Measurements from ENCODE around the gene KIAA2012. TPM values are rescaled to one million over a fixed set of nuclear protein-coding genes. Genes with fewer than 3 reads are reported as not detected.

Gene KIAA2012
- total and polyA plus RNA-seq, 2 donors (not counting 1 experiment from before 2014, with no cell fraction given), result not detected

DNA sequence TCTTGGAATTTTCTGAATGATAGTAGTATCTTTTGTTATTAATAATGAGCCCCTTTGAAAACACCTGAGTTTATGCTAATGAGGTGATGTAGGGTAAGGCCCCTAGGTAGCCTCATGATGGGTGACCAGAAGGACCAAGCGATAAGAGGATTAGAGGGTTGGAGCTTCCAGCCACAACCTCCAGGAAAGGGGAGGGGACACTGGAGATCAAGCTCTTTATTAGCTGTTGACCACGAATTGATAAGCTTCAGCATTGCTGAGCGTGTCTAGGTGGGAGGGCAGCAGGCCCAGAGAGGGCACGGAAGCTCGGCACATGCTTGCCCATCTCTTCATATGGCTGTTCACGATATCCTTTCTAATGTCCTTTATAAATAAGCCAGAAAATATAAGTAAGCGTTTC lies 39.0 kb downstream of the KIAA2012 start:
- Histone ChIP-seq H3K79me2 (ENCODE audit: control insufficient read depth, insufficient read depth, low read length) (no peaks in the 10 kb centered on the region), H3K4me2 (replicated peaks; ENCODE audit: low read depth, low read length, poor library complexity, severe bottlenecking) (no peak overlapping the region), H3K4me1 (ENCODE audit: control insufficient read depth in 2 of 2, insufficient read depth in 2 of 2, low read length in 2 of 2) (no peaks in the 10 kb centered on the region), H3K9me3 (ENCODE audit: control extremely low read depth in 1 of 3, control insufficient read depth in 2 of 3, insufficient read depth in 1 of 3, low read length in 2 of 3) (peaks cover 0 to 3% (median 0%) of the 10 kb centered on the region in 3 donors), H3K36me3 (replicated peaks in 1 of 2; ENCODE audit: control extremely low read depth in 1 of 2, control insufficient read depth in 1 of 2, extremely low read depth in 1 of 2, insufficient read depth in 2 of 2, low read length in 1 of 2) (no peaks in the 10 kb centered on the region), H4K20me1 (ENCODE audit: control insufficient read depth, insufficient read depth, low read length, poor library complexity, severe bottlenecking) (no peaks in the 10 kb centered on the region), H3K4me3 (ENCODE audit: control extremely low read depth in 1 of 5, extremely low read depth in 1 of 5, insufficient read depth in 1 of 5, low read depth in 2 of 5, low read length in 4 of 5) (no peak overlapping the region), H3K9ac (ENCODE audit: low read length) (no peak overlapping the region), H3K27ac (ENCODE audit: low read length in 2 of 2) (no peak overlapping the region), H2AFZ (ENCODE audit: insufficient read depth, low read depth, low read length, poor library complexity, severe bottlenecking) (no peak overlapping the region), H3K27me3 (replicated peaks in 1 of 4; ENCODE audit: control extremely low read depth in 1 of 4, control insufficient read depth in 3 of 4, insufficient read depth in 4 of 4, low read length in 3 of 4) (peaks cover 0 to 4% (median 1%) of the 10 kb centered on the region in 4 experiments)
- Mint-ChIP-seq H3K4me3 (no peak overlapping the region), H3K9me3 (ENCODE audit: insufficient read depth) (no peaks in the 10 kb centered on the region), H3K27ac (no peak overlapping the region), H3K4me1 (no peaks in the 10 kb centered on the region), H3K27me3 (peaks cover 15% of the 10 kb centered on the region)
- DNase-seq (no peak), ATAC-seq (ENCODE audit: low read depth) (no peak)
- ChIA-PET POLR2A (no interaction called here), CTCF (interaction anchor here (0.6 kb wide), 1 partner anchor 105 kb away, joined by 3 read pairs; no protein-coding TSS in a partner anchor)
- 92% methylated on average over 4 of the region's 7 CpGs for WGBS (ENCODE audit: insufficient coverage)
- no peak for TF ChIP-seq EZH2 (IDR thresholded peaks at IDR 0.05; ENCODE audit: borderline replicate concordance, insufficient read depth, low read depth, low read length, poor library complexity, severe bottlenecking)
- TF ChIP-seq, protein P1, sequence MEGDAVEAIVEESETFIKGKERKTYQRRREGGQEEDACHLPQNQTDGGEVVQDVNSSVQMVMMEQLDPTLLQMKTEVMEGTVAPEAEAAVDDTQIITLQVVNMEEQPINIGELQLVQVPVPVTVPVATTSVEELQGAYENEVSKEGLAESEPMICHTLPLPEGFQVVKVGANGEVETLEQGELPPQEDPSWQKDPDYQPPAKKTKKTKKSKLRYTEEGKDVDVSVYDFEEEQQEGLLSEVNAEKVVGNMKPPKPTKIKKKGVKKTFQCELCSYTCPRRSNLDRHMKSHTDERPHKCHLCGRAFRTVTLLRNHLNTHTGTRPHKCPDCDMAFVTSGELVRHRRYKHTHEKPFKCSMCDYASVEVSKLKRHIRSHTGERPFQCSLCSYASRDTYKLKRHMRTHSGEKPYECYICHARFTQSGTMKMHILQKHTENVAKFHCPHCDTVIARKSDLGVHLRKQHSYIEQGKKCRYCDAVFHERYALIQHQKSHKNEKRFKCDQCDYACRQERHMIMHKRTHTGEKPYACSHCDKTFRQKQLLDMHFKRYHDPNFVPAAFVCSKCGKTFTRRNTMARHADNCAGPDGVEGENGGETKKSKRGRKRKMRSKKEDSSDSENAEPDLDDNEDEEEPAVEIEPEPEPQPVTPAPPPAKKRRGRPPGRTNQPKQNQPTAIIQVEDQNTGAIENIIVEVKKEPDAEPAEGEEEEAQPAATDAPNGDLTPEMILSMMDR (IDR thresholded peaks at IDR 0.05), result no peak
- intact Hi-C loops (cut with micrococcal nuclease), result no loop called here

DNA sequence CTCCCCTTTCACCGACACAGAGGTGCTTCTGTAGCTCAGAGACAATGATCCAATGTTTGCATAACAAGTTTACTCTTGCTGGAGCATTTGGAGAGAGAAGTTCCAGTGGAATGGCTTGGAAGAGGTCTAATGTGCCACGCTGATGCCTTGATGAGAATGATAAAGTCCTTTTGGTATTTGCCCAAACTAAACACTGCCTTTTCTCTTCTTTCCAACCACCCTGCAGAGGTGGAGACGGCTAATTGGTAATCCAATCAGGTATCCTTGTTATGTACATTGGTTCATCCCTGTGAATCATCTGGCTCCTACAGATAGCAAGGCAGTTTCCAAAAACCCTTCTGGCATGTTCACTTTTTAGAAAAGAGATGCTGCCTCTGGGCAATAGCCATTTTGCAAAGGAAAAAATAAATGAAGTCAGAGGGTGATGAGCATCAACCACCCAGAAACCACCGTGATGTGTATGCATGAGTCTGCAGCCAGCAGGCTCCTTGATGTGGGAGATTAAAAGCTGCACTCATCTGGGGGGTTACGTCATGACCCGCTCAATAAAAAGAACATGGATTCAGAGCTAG lies 40.6 kb downstream of the KIAA2012 start:
- Mint-ChIP-seq H3K4me3 (no peak overlapping the region), H3K27ac (no peak overlapping the region), H3K27me3 (peaks cover 15% of the 10 kb centered on the region), H3K9me3 (ENCODE audit: insufficient read depth) (no peaks in the 10 kb centered on the region), H3K4me1 (no peaks in the 10 kb centered on the region)
- H3K79me2 ChIP-seq (ENCODE audit: control insufficient read depth, insufficient read depth, low read length), result no peaks in the 10 kb centered on the region
- no peaks in the 10 kb centered on the region for H4K20me1 ChIP-seq (ENCODE audit: control insufficient read depth, insufficient read depth, low read length, poor library complexity, severe bottlenecking)
- intact Hi-C loops (cut with micrococcal nuclease), result no loop called here
- H3K27me3 ChIP-seq (replicated peaks in 1 of 4; ENCODE audit: control extremely low read depth in 1 of 4, control insufficient read depth in 3 of 4, insufficient read depth in 4 of 4, low read length in 3 of 4), result peaks cover 0 to 4% (median 1%) of the 10 kb centered on the region in 4 experiments
- H2AFZ ChIP-seq (ENCODE audit: insufficient read depth, low read depth, low read length, poor library complexity, severe bottlenecking), result no peak overlapping the region
- POLR2A ChIA-PET, result no interaction called here
- DNase-seq (no peak), ATAC-seq (ENCODE audit: low read depth) (no peak)
- H3K9ac ChIP-seq (ENCODE audit: low read length), result no peak overlapping the region
- H3K4me1 ChIP-seq (ENCODE audit: control insufficient read depth in 2 of 2, insufficient read depth in 2 of 2, low read length in 2 of 2), result no peaks in the 10 kb centered on the region
- WGBS (ENCODE audit: insufficient coverage), result 100% methylated on average over 1 of the region's 6 CpGs
- no peak overlapping the region for H3K4me2 ChIP-seq (replicated peaks; ENCODE audit: low read depth, low read length, poor library complexity, severe bottlenecking)
- TF ChIP-seq, protein P1 (IDR thresholded peaks at IDR 0.05), result no peak
- no peak for TF ChIP-seq EZH2 (IDR thresholded peaks at IDR 0.05; ENCODE audit: borderline replicate concordance, insufficient read depth, low read depth, low read length, poor library complexity, severe bottlenecking)
- H3K9me3 ChIP-seq (ENCODE audit: control extremely low read depth in 1 of 3, control insufficient read depth in 2 of 3, insufficient read depth in 1 of 3, low read length in 2 of 3), result peaks cover 0 to 3% (median 0%) of the 10 kb centered on the region in 3 donors
- H3K4me3 ChIP-seq (ENCODE audit: control extremely low read depth in 1 of 5, extremely low read depth in 1 of 5, insufficient read depth in 1 of 5, low read depth in 2 of 5, low read length in 4 of 5), result no peak overlapping the region
- H3K36me3 ChIP-seq (replicated peaks in 1 of 2; ENCODE audit: control extremely low read depth in 1 of 2, control insufficient read depth in 1 of 2, extremely low read depth in 1 of 2, insufficient read depth in 2 of 2, low read length in 1 of 2), result no peaks in the 10 kb centered on the region
- CTCF ChIA-PET, result no interaction called here
- H3K27ac ChIP-seq (ENCODE audit: low read length in 2 of 2), result no peak overlapping the region

All from B cell (primary cell).